Activated gamma-delta T cell treated with anti-CD3 and anti-CD28 coated beads, Interleukin-2, amount 50 U/mL, for 16 hours (primary cell): Measurements from ENCODE around the gene CNDP2.
"Not testable (repeated sequence)": the region's sequence is repeated elsewhere in the genome, so short reads cannot be mapped to it uniquely, and the experiment has no call there.

Experiments
- DNase-seq: peaks from one replicate; pipeline ENCODE4 v3.0.0-alpha.2; 2020; ENCODE audit warnings: low read depth

Gene CNDP2

DNA sequence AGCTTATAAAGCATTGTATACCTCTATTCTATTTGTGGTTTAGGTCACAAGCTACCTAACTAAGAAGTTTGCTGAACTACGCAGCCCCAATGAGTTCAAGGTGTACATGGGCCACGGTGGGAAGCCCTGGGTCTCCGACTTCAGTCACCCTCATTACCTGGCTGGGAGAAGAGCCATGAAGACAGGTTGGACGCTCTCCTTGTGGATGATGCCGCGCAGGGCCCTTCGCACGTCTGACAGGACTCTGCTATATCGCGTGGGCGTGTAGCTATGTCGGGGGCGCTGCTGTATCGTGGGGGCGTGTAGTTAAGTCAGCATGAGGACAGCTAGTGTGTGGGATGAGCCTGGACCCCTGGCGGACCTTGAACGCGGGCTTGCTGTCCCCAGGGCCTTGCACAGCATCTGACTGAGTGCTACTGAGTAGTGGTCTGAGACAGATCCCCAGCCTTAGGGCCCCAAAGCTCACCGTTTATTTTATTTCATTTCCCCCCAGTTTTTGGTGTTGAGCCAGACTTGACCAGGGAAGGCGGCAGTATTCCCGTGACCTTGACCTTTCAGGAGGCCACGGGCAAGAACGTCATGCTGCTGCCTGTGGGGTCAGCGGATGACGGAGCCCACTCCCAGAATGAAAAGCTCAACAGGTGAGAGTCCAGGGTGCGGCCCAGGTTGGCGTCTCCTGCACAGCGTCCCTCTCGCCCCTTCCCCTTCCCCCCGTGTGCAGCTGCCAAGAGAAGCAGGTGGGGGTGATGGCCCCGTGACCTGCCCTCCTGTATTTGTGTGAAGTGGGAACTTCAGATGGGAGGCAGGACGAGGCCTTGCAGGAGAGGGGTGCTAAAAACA, 22.5 kb downstream of the CNDP2 start:
- DNase-seq: no peak

DNA sequence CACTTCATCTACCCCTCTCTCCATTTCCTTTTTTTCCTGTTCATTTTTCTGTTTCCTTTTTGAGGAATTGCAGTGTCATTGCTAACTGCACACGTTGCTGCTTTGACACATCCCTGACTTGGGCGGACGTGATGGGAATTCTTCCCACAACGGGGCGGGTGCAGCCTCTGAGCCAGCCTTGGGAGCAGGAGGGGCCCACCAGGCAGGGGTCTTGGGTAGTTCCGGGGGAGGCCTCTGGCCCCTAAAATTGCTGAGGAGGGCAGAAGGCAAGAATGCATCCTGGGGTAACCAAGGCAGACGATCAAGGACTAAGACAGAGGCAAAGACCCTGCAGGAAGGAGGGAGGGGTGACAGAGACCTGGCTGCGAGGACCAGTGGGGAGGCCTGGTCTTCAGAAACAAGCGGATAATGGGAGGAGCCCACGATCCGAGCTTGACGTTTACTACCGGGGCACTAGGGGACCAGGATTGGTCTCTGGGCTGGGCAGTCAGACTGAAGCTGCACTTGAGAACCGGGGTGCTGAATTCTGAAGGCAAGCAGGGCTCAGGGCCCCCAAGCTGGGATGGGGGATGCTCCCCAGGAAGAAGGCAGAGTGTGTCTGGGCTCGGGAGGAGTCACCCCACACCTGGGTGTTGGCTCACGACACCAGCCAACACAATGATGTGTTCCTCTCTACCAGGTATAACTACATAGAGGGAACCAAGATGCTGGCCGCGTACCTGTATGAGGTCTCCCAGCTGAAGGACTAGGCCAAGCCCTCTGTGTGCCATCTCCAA, 23.3 kb downstream of the CNDP2 start:
- DNase-seq: no peak

DNA sequence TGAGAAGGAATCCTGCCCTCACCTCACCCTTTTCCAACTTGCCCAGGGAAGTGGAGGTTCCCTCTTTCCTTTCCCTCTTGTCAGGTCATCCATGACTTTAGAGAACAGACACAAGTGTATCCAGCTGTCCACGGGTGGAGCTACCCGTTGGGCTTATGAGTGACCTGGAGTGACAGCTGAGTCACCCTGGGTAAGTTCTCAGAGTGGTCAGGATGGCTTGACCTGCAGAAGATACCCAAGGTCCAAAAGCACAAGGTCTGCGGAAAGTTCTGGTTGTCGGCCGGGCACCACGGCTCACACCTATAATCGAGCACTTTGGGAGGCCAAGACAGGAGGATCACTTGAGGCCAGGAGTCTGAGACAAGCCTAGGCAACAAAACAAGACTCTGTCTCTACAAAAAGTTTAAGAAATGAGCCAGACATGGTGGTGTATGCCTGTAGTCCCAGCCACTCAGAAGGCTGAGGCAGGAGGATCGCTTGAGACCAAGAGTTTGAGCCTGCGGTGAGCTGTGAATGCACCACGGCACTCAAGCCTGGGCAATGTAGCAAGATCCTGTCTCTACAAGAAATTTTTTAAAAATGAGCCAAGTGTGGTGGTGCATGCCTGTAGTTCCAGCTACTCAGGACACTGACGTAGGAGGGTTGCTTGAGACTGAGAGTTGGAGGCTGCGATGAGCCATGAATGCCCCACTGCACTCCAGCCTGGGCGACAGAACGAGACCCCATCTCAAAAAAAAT, 24.1 kb downstream of the CNDP2 start:
- no peak for DNase-seq

DNA sequence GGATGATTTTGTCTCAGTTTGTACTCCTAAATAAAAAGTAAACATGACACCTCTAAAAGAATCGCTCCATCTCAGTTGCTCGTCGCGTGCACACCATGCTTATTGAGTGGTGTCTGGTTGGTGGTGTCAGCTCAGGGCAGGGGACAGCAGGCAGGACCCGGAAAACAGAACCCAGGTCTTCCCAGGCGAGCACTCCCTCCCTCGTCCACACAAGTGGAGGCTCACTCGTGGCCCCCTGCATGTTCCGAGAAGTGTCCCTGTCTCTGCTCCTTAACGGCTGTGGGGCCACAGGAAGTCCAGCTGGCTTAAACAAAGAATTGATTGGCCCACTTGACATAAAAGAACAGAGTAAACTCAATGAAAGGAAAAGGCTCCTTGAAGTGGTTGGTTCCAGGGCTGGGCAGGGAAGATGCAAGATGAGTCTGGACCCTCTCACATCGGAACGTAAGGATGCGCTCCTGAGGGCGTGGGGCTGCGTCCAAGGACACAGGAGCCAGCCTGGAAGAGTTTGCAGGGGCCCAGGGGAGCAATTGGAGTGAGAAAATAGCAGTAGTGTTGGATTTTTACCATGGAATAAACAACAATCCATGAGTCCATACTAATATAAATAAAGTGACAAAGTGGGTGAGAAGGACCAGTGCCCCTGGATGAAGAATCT, 25.0 kb downstream of the CNDP2 start:
- DNase-seq: no peak

DNA sequence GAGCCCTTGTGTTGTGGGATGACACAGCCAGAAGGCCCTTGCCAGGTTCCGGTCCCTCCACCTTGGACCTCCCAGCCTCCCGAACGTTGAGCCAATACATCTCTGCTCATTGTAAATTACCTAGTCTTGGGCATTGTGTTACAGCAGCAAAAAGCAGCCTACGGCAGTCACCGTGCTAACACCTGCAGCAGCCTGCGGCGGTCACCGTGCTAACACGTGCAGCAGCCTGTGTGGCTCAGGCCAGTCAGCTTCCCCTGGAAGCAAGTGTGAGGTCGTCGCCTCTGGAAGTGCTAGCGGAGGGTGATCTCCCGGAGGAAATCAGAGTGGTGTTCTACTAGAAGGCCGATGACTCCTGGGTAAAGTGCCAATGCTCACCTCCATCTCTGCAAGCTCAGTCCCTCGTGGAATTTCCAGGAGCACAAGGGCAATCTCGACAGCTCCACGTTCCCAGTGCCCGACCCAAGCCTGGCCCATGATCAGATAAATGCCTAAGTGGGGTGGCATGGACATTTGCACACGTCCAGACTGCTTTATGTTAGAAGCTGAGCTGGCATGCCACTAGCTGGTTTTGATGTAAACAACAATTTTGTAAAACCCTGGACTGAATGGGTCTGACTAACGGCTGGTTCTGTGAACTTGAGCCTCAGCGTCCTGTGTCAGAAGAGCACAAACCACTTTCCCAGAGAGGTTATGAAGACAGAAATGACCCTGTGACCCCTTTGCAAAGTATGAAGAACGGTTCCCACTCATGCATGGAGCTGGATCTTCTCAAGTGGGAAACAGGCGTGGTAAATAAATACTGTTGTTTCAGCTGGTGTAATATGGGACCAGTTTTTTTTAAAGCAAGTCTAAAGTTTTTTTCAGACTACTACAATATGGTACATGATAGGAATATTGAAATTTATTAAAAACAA, 26.7 kb downstream of the CNDP2 start:
- no peak for DNase-seq

DNA sequence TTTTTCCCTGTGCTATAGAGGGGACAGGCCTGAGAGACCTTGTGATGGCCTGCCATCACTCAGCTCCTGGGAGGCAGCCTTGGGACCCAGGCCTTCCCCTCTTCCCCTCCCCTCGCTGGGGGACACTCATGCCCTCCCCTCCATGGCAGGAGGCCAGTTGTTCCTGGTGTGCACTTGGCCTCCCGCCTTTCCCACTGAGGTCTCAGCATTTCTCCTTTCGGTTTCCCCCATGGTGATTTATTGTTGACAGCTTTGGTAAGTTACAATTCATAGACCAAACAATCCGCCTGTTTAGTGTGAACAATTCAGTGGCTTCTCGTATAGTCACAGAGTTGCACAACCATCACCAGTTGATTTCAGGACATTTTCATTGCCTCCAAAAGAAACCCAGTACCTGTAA, 27.9 kb downstream of the CNDP2 start:
- no peak for DNase-seq

DNA sequence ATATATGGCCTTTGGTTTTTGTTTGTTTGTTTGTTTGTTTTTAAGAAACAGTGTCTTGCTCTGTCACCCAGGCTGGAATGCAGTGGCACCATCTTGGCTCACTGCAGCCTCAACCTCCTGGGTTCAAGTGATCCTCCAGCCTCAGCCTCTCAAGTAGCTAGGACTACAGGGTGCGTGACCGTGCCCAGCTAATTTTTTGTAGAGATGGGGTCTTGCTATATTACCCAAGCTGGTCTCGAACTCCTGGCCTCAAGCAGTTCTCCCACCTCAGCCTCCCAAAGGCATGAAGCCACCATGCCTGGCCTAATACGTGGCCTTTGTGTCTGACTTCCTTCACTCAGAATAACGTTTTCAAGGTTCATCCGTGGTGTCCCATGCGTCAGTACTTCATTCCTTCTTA, 28.8 kb downstream of the CNDP2 start:
- not testable (repeated sequence) for DNase-seq

DNA sequence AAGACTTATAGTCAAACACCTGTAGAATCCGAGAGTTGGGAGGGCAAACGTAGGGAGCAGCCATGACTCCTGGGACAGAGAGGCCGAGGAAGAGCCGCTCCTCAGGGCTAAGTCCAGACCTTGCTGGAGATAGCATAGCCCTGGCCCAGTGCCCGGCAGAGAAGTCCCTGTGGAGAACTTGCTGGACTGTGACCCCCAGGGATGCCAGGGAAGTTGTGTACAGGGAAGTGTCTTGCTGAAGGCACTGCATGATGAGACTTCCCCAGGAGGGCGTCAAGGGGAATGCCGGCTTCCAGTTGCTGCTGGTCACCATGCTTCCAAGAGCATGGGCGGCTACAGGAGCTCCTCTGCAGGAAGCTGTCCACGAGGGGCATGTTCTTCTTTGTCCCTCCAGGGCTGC, 29.6 kb downstream of the CNDP2 start:
- no peak for DNase-seq

DNA sequence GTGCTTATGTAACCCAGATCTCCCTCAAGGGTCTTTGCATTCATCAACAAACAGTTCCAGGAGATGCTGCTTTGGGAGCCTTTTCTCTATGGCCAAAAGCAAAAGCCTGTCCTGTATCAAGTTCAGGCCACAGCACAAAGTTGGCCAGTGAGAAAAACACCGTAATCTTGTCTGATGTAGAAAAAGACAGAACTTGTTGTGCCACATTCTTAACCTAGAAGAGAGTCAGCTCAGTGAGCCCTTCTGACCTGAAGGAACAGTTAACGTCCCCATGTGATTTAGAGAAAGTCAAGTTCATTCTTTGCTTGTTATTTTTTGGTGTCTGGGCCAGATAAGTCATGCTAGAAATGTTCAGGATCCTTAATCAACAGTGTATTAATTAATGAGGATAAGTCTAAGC, 30.3 kb downstream of the CNDP2 start:
- no peak for DNase-seq

DNA sequence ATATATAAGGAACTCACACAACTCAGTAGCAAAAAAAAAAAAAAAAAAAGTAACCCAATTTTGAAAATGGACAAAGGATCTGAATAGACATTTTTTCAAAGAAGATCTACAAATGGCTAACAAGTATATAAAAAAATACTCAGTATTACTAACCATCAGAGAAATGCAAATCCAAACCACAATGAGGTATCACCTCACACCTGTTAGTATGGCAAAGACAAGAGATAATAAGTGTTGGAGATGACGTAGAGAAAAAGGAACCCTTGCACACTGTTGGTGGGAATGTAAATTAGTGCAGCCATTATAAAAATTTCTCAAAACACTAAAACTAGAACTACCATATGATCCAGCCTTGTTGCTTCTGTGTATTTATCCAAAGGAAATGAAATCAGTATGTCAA, 32.3 kb downstream of the CNDP2 start:
- no peak for DNase-seq

DNA sequence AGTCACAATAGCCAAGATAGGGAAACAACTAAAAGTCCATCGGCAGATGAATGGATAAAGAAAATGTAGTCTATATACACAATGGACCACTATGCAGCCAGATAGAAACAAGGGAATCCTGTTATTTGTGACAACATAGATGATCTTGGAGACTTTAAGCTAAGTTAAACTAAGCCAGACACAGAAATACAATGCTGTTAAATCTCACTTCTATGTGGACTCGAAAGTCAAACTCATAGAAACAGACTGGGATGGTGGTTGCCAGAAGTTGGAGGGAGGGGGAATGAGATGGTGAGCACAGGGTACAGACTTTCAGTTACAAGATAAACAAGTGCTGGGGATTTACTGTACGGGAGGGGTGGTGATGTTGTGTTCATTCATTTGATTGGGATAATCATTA, 32.8 kb downstream of the CNDP2 start:
- DNase-seq: no peak

DNA sequence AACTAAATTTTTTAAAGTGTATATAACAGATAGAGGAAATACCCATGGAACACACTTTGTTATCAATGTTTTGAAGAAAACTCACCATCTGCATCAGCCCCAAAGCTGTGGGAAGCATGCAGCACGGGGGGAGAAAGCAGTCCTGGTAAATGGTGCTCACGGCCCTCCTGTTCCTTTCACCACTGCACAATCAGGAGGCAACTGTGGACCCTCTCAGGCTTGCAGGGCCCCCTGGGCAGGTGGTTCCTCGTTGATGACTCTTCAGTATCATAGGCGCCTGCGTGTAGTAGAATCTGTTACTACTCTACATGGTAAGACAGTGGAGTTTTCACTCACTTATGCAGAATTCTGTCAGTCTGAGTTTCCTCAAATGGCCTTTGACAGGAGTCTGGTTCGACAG, 33.2 kb downstream of the CNDP2 start:
- no peak for DNase-seq

DNA sequence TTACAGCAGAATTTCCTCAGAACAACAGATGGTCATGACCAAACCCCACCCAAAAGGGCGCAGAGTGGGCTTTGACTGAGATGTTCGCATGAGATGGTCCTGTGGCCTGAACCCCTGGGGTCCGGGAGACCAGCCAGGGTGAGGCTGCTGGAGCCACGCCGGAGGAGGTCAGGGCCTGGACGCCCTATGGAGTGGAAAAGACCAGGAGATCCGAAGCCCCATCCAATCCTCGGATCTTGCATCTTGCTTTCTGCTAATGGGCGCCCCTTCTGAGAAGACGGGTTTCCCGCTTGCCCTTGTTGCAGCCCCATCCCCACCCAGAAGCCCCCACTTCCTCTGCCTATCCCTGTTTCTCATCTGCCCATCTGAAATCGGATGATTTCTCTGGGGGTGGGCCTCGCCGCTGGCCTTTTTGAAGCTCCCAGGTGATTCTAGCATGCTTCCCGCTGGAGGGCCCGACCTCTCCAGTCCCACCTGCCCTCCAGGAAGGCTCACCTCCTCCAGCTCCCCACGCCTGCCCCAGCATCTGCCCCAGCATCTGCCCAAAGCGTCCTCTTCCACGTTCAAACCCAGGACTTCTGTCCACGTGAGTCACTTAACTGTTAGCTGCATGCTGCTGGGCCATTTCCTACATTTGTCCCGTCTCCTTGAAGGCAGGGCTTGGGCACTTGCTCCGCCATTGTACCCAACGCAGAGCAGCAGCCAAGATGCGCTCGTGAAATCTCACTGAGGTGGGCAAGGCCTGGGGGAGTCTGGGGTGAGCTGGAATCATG, 33.8 kb downstream of the CNDP2 start:
- no peak for DNase-seq

DNA sequence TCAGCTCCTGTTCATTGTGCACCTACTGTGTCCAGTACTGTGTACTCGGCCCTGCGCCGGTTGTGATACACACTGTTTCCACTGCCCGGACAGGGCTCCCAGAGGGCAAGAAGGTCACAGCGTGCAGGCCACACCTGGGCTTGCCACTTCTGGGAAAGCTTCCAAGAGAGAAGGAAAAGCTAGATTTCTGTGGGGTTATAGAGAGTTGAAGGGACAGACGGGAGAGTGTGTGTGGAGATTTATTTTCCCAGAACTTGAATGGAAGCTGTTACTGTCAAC, 34.4 kb downstream of the CNDP2 start:
- DNase-seq: no peak

DNA sequence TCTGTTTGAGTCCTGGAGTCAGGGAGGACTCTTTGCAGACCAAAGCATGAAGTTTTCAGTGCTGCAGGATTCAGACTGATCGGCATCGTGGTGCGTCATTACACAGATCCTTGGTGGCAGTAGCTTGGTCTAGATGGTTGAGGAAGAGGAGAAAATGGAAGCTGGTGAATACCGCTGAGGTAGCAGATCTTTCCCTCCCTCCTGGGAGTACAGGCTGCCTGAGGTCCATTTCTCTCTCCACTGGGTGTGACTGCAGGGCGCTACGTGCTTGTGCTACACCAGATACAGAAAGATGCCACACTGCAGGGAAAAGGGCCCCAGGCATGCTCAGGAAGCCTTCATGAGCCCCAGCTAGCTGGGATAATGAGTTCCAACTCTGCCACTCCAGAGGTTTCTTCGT, 34.9 kb downstream of the CNDP2 start:
- no peak for DNase-seq

DNA sequence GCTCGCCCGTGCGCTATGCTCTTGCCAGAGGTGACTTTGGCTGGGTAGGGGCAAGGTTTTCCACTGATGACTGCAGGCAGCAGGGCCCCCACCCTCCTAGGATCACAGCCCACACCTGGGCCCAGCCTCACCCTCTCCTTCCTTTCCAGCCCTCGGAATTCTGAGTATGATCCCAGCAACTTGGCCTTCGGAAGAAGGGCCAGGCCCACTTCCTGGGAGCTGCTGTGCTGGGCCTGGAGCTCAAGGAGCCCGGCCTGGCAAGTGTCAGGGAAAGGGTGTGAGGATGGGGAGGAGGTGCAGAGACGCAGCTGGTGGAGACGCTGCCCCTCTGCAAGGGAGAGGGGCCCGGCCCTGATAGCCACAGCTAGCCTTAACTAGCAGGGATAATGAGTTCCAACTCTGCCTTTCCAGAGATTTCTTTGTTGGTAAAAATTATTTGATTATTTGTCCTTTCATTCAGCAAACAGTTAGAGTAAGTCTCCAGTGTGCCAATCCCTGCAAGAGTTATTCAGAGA, 36.4 kb downstream of the CNDP2 start:
- DNase-seq: no peak

DNA sequence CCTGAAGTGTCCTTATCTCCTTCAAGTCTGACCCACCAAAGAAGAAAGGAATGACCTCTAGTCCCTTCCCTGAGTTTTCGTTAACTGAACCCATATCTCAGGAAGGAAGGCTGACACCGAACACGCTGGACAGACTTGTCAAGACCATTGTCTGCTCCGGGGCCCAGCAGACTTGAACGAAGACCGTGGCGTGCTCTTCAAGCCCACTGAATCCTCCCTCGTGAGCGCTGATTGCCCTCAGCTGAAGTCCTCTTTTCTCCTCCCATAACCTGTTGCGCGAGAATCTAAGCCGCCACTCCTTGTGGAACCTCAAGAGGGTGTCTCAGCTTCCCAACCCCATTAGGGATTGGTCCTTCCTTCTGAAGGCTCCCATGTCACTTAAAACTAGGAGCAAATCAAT, 37.5 kb downstream of the CNDP2 start:
- no peak for DNase-seq

DNA sequence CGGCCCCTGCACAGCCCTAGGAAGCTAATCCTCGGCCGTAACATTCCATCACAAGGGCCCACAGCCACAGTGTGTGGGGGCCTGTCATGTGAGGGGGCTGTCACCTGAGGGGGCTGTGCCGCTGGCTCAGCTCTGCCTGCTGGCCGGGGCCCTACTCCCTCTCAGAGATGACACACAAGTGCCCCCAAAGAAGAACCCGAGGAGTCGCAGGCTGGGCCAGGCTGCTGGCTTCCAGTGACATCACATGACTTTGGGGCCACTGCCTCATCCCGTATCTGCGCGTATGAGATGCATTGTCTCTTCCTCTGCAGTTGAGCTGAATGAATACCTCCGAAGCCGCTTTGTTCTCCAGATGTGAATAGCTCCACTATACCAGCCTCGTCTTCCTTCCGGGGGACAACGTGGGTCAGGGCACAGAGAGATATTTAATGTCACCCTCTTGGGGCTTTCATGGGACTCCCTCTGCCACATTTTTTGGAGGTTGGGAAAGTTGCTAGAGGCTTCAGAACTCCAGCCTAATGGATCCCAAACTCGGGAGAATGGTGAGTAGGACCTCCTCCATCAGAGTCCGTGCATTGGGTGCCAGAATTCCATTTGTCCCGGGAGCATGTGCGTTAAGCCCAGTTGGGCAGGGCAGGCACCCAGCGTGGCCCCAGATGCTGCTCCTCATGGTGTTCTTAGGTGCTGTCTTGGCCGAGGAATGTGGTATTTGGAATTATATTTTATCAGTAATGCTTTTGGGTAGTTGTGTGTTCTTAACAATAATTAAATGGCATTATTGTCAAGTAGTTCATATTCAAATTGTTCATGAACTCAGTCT, 38.2 kb downstream of the CNDP2 start, which contains the start of gene CNDP1:
Gene CNDP1 (plus strand): TSS at position 351 of the 820 bp plus-strand sequence. CDS start 168 bp downstream, at position 519.
- no peak for DNase-seq

DNA sequence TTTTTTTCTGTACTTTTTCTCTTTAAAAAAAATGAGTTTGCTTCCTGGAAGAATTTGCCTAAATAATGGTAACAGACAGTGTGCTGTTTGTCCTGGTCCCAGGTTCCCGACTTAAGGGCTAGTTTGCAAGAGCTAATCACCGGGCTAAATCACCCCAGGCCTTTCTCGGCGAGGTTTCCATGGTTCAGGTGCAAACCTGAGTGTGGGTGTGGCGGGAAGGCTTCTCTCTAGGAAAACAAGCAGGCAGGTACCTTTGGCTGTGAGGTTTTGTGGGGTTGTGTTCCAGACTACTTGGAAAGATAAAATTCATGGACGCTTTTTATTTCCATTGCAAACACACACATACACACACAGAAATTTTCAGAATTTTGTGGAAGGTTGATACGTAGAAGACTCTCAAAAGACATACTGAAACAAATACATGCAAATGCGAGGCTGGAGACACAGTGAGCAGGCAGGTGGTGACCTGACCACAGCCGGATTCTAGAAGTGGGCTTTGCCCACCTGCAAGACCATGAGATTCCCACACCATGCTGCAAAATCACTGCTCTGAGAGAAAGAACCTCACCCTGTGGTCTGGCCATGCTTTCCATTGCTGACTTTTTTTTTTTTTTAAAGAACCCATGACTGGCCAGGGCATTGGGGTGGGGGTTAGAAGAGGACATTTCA, 39.0 kb downstream of the CNDP2 start:
- no peak for DNase-seq
